HepG2 (cell line): ENCODE data around the gene ZMIZ1. TPM values are rescaled to one million over a fixed set of nuclear protein-coding genes. Genes with fewer than 3 reads are reported as not detected.
A peak's percentile ranks its signal among the peaks of the same experiment; 100 is the strongest.

Source experiments
- CBX2 ChIP-seq, 2 experiments: fragments of 200-600 bp in 1 of 2; sonication (generic); formaldehyde crosslinking in 1 of 2; IDR thresholded peaks; 2 replicates each; pipeline versions ENCODE4 v1.7.0 to v1.8.1; 2018 to 2022; ENCODE audit warnings: low read depth in 2 of 2, low read length in 1 of 2, mild to moderate bottlenecking in 1 of 2, missing genetic modification reagents in 1 of 2
- CEBPG ChIP-seq: IDR thresholded peaks from 2 replicates; pipeline ENCODE4 v1.6.1; 2016
- E2F1 ChIP-seq: sonication (generic); formaldehyde crosslinking; IDR thresholded peaks from 2 replicates; pipeline ENCODE4 v1.5.0; 2020; ENCODE audit warnings: missing genetic modification reagents
- FOXP4 ChIP-seq: sonication (generic); formaldehyde crosslinking; IDR thresholded peaks from 2 replicates; pipeline ENCODE4 v1.4.0; 2020; ENCODE audit warnings: missing genetic modification reagents
- HNRNPL ChIP-seq: fragments of 200-400 bp; formaldehyde crosslinking; IDR thresholded peaks from 2 replicates; pipeline ENCODE4 v1.6.1; 2017; ENCODE audit warnings: mild to moderate bottlenecking, low read depth, low read length
- KLF12 ChIP-seq: sonication (generic); formaldehyde crosslinking; IDR thresholded peaks from 2 replicates; pipeline ENCODE4 v1.4.0; 2020; ENCODE audit warnings: missing genetic modification reagents, borderline replicate concordance
- MAFF ChIP-seq: IDR thresholded peaks from 2 replicates; pipeline ENCODE4 v1.6.1; 2011; ENCODE audit warnings: low read depth, low read length, improper control_type of control experiment
- POGZ ChIP-seq: sonication (generic); formaldehyde crosslinking; IDR thresholded peaks from 2 replicates; pipeline ENCODE4 v1.4.0; 2020; ENCODE audit warnings: mild to moderate bottlenecking, missing genetic modification reagents
- SALL2 ChIP-seq: sonication (generic); formaldehyde crosslinking; IDR thresholded peaks from 2 replicates; pipeline ENCODE4 v1.8.1; 2023; ENCODE audit warnings: mild to moderate bottlenecking, missing genetic modification reagents, inconsistent platforms
- THAP9 ChIP-seq: sonication (generic); formaldehyde crosslinking; IDR thresholded peaks from 2 replicates; pipeline ENCODE4; 2020; ENCODE audit warnings: missing genetic modification reagents, mild to moderate bottlenecking, borderline replicate concordance
- TOPORS ChIP-seq: sonication (generic); formaldehyde crosslinking; IDR thresholded peaks from 2 replicates; pipeline ENCODE4 v1.8.0; 2023; ENCODE audit warnings: mild to moderate bottlenecking, missing genetic modification reagents
- ZFAT ChIP-seq: sonication (generic); formaldehyde crosslinking; conservative IDR thresholded peaks from 2 replicates; pipeline ENCODE4 v1.8.1; 2023; ENCODE audit warnings: missing genetic modification reagents, inconsistent platforms
- ZFP41 ChIP-seq: sonication (generic); formaldehyde crosslinking; IDR thresholded peaks from 2 replicates; pipeline ENCODE4 v1.4.0; 2020; ENCODE audit warnings: mild to moderate bottlenecking, missing genetic modification reagents, borderline replicate concordance
- ZNF350 ChIP-seq: sonication (generic); formaldehyde crosslinking; IDR thresholded peaks from 2 replicates; pipeline ENCODE4 v1.4.0; 2020; ENCODE audit warnings: mild to moderate bottlenecking, low read depth, missing genetic modification reagents, borderline replicate concordance
- ZNF530 ChIP-seq: sonication (generic); formaldehyde crosslinking; IDR thresholded peaks from 2 replicates; pipeline ENCODE4 v1.5.0; 2020; ENCODE audit warnings: low read depth, mild to moderate bottlenecking, missing genetic modification reagents
- ZNF547 ChIP-seq: sonication (generic); formaldehyde crosslinking; IDR thresholded peaks from 2 replicates; pipeline ENCODE4 v1.5.1; 2020; ENCODE audit warnings: mild to moderate bottlenecking, missing genetic modification reagents
- ZNF557 ChIP-seq: sonication (generic); formaldehyde crosslinking; IDR thresholded peaks from 2 replicates; pipeline ENCODE4 v1.4.0; 2020; ENCODE audit warnings: missing genetic modification reagents
- ZNF563 ChIP-seq: sonication (generic); formaldehyde crosslinking; IDR thresholded peaks from 2 replicates; pipeline ENCODE4 v1.8.0; 2022; ENCODE audit warnings: mild to moderate bottlenecking, moderate library complexity, missing genetic modification reagents
- ZNF639 ChIP-seq: conservative IDR thresholded peaks from 2 replicates; pipeline ENCODE4 v1.6.1; 2018; ENCODE audit warnings: missing genetic modification reagents
- polyA plus RNA-seq, 8 experiments: library from polyadenylated mRNA; depleted of rRNA in 3 of 8; stranded (reverse) in 7 of 8; unstranded in 1 of 8; fragments of >200 nt; fragmentation: Illumina TruSeq in 4 of 8; extraction: Trizol in 4 of 8; gene quantifications; 2 replicates each; pipeline versions ENCODE4 v1.2.1 to v1.2.3, GENCODE V29; 2011 to 2016; ENCODE audit warnings: low read depth in 4 of 8, missing spikeins in 1 of 8, mixed read lengths in 1 of 8; ENCODE audit not compliant: insufficient read depth in 1 of 8
- total RNA-seq, 5 experiments: library from RNA; depleted of rRNA; stranded (reverse); fragments of >200 nt; fragmentation: Illumina TruSeq; extraction: Trizol; gene quantifications; 2 replicates each; pipeline ENCODE4 v1.2.3, GENCODE V29; 2016; ENCODE audit warnings: low read depth in 1 of 5
- TF ChIP-seq, protein P1 (sequence below): sonication (generic); formaldehyde crosslinking; IDR thresholded peaks from 2 replicates; pipeline ENCODE4 v1.8.0; 2022; ENCODE audit warnings: missing genetic modification reagents, mild to moderate bottlenecking, borderline replicate concordance

ZMIZ1 gene
- total and polyA plus RNA-seq, 2 of the 13 experiments (the other 11 are each of a cell fraction or from before 2014, with no cell fraction given) = 5.3 to 10.2 TPM

DNA sequence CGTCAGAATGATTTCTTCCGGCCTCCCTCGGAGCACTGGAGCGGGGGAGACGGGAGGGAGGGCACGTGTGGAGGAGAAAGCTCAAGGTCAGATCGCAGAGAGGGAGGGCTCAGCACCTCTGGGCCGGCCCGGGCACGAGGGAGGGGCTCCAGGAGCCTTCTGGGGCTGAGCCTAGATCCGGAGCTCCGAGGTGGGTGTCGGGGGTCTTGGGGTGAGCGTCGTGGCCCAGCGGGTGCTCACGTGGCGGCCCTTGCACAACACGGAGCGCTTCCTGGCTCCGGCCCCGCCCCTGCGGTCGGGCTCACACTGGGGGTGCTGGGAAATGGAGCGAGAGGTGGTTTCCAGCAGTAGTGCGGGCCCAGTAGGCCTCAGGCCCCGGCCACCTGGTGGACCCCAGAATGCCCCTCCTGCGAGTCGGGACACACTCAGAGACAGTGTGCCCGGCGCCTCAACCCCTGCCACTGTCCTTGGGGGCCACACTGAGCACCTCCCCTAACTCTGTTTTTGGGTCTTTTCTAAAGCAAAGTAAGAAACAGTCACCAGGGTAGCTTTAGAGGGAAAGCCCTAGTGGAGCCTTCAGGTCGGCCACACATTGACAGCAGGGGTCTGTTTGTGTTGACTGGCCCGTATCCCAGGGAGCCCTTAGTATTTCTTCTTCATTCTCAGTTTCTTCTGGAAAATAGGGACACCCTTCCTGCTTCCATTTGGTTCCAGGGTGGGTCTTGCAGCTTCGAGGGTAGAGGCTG, 279.3 kb downstream of the ZMIZ1 start (continued):
- TF ChIP-seq THAP9 (CRISPR knock-in tag) (no peak), ZFP41 (CRISPR knock-in tag) (peak; percentile 79; the same call in 1 of the 2 replicates), POGZ (peak; percentile 56; the same call in 1 of the 2 replicates), ZNF350 (no peak; the same call in 1 of the 2 replicates), ZNF563 (CRISPR knock-in tag) (0 out of 2 replicates have a peak, but pooled peaks have one; percentile 20), CBX2 (IDR thresholded peaks at IDR 0.05; ENCODE audit: low read depth, low read length) (no peak), CBX2 (CRISPR knock-in tag; IDR thresholded peaks at IDR 0.05; ENCODE audit: low read depth) (no peak), CEBPG (peak; percentile 82), E2F1 (CRISPR knock-in tag) (no peak), ZNF547 (CRISPR knock-in tag) (peak; percentile 69), ZNF557 (CRISPR knock-in tag) (0 out of 2 replicates have a peak, but pooled peaks have one; percentile 39), MAFF (no peak), ZFAT (CRISPR knock-in tag) (0 out of 2 replicates have a peak, but pooled peaks have one; percentile 43), FOXP4 (CRISPR knock-in tag) (0 out of 2 replicates have a peak, but pooled peaks have one; percentile 46), KLF12 (no peak), TOPORS (no peak), SALL2 (CRISPR knock-in tag) (peak; percentile 57; the same call in 1 of the 2 replicates), ZNF530 (CRISPR knock-in tag) (peak; percentile 55; the same call in 1 of the 2 replicates), HNRNPL (peak; percentile 71; the same call in 1 of the 2 replicates), ZNF639 (CRISPR knock-in tag) (no peak)
- TF ChIP-seq, protein P1, sequence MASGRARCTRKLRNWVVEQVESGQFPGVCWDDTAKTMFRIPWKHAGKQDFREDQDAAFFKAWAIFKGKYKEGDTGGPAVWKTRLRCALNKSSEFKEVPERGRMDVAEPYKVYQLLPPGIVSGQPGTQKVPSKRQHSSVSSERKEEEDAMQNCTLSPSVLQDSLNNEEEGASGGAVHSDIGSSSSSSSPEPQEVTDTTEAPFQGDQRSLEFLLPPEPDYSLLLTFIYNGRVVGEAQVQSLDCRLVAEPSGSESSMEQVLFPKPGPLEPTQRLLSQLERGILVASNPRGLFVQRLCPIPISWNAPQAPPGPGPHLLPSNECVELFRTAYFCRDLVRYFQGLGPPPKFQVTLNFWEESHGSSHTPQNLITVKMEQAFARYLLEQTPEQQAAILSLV = peak; percentile 53; the same call in 1 of the 2 replicates
